Ishikawa (cell line): ENCODE results near the gene BICDL1.

ENCODE experiments used
- CEBPB ChIP-seq: IDR thresholded peaks from 2 replicates; pipeline ENCODE4 v1.6.1; 2012
- CREB1 ChIP-seq: IDR thresholded peaks from 2 replicates; pipeline ENCODE4 v1.6.1; 2012; ENCODE audit warnings: low read depth
- EGR1 ChIP-seq: IDR thresholded peaks from 2 replicates; pipeline ENCODE4 v1.6.1; 2012
- EP300 ChIP-seq: IDR thresholded peaks from 2 replicates; pipeline ENCODE4 v1.6.1; 2012; ENCODE audit warnings: borderline replicate concordance
- FOXM1 ChIP-seq: IDR thresholded peaks from 2 replicates; pipeline ENCODE4 v1.6.1; 2012; ENCODE audit warnings: low read depth, borderline replicate concordance
- NFIC ChIP-seq: IDR thresholded peaks from 2 replicates; pipeline ENCODE4 v1.6.1; 2012
- RAD21 ChIP-seq: IDR thresholded peaks from 2 replicates; pipeline ENCODE4 v1.6.1; 2012; ENCODE audit warnings: low read depth
- TAF1 ChIP-seq: IDR thresholded peaks from 2 replicates; pipeline ENCODE4 v1.6.1; 2012; ENCODE audit warnings: low read depth, mild to moderate bottlenecking
- TCF12 ChIP-seq: IDR thresholded peaks from 2 replicates; pipeline ENCODE4 v1.6.1; 2012; ENCODE audit warnings: low read depth
- TEAD4 ChIP-seq: IDR thresholded peaks from 2 replicates; pipeline ENCODE4 v1.6.1; 2012
- YY1 ChIP-seq: IDR thresholded peaks from 2 replicates; pipeline ENCODE4 v1.6.1; 2012; ENCODE audit warnings: low read depth
- ZBTB7A ChIP-seq: IDR thresholded peaks from 2 replicates; pipeline ENCODE4 v1.6.1; 2012; ENCODE audit warnings: low read depth
- TF ChIP-seq, protein P1 (sequence below): IDR thresholded peaks from 2 replicates; pipeline ENCODE4 v1.6.1; 2012
- TF ChIP-seq, protein P2 (sequence below): IDR thresholded peaks from 2 replicates; pipeline ENCODE4 v1.6.1; 2012; ENCODE audit warnings: low read depth, mild to moderate bottlenecking
- TF ChIP-seq, protein P3 (sequence below): IDR thresholded peaks from 2 replicates; pipeline ENCODE4 v1.6.1; 2012

The BICDL1 gene

DNA sequence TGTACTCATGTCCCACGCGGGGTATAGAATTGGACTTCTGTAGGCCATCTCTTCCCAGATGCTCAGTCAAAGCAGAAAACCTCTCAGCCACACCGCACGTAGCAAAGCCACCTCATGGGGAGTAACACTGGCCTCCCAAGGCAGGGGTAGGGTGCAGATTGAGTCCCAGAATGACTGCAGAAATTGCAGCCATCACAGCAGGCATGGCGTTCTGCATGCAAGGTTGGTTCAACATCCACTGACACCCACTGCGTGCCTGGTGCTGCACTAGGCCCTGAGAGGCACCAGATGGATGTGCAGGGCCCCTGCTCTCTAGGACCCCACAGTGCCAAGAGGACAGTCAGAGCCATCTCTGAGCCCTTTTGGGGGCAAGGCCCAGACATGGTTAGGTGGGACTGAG lies 87.6 kb downstream of the BICDL1 start:
- TF ChIP-seq, protein P1, sequence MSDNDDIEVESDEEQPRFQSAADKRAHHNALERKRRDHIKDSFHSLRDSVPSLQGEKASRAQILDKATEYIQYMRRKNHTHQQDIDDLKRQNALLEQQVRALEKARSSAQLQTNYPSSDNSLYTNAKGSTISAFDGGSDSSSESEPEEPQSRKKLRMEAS = no peak
- TF ChIP-seq CREB1 = no peak
- no peak for TF ChIP-seq ZBTB7A
- TF ChIP-seq NFIC = no peak
- no peak for TF ChIP-seq TEAD4
- no peak for TF ChIP-seq RAD21
- TF ChIP-seq, protein P2, sequence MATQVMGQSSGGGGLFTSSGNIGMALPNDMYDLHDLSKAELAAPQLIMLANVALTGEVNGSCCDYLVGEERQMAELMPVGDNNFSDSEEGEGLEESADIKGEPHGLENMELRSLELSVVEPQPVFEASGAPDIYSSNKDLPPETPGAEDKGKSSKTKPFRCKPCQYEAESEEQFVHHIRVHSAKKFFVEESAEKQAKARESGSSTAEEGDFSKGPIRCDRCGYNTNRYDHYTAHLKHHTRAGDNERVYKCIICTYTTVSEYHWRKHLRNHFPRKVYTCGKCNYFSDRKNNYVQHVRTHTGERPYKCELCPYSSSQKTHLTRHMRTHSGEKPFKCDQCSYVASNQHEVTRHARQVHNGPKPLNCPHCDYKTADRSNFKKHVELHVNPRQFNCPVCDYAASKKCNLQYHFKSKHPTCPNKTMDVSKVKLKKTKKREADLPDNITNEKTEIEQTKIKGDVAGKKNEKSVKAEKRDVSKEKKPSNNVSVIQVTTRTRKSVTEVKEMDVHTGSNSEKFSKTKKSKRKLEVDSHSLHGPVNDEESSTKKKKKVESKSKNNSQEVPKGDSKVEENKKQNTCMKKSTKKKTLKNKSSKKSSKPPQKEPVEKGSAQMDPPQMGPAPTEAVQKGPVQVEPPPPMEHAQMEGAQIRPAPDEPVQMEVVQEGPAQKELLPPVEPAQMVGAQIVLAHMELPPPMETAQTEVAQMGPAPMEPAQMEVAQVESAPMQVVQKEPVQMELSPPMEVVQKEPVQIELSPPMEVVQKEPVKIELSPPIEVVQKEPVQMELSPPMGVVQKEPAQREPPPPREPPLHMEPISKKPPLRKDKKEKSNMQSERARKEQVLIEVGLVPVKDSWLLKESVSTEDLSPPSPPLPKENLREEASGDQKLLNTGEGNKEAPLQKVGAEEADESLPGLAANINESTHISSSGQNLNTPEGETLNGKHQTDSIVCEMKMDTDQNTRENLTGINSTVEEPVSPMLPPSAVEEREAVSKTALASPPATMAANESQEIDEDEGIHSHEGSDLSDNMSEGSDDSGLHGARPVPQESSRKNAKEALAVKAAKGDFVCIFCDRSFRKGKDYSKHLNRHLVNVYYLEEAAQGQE = no peak
- TF ChIP-seq TCF12 = no peak
- no peak for TF ChIP-seq CEBPB
- no peak for TF ChIP-seq EGR1
- no peak for TF ChIP-seq YY1
- TF ChIP-seq, protein P3, sequence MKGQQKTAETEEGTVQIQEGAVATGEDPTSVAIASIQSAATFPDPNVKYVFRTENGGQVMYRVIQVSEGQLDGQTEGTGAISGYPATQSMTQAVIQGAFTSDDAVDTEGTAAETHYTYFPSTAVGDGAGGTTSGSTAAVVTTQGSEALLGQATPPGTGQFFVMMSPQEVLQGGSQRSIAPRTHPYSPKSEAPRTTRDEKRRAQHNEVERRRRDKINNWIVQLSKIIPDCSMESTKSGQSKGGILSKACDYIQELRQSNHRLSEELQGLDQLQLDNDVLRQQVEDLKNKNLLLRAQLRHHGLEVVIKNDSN = no peak
- no peak for TF ChIP-seq EP300

DNA sequence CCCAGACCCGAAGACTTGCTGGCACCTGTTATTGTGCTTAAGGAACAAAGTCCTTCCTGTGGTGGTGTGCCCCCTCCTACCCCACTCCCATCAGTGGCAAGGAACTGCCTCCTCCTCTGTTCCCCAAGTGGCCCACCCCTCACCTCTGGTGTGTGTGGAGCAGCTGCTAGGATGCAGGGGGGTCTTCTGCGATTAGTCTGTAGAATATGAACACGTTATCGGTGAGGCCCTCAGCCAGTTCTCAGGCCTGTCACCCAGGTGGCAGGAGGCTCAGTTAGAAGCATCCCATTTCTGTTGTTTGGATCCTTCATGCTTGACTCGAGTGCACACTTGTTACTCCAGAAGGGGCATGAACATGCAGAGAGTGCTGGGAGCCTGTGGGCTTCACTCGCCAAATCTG lies 88.2 kb downstream of the BICDL1 start:
- TF ChIP-seq CEBPB (no peak), CREB1 (no peak), TAF1 (no peak), EP300 (no peak), TEAD4 (no peak), NFIC (no peak), FOXM1 (no peak), RAD21 (no peak), EGR1 (no peak), ZBTB7A (no peak), YY1 (no peak), TCF12 (no peak)
- TF ChIP-seq, protein P1 = no peak
- TF ChIP-seq, protein P2 = no peak
- TF ChIP-seq, protein P3 = no peak

DNA sequence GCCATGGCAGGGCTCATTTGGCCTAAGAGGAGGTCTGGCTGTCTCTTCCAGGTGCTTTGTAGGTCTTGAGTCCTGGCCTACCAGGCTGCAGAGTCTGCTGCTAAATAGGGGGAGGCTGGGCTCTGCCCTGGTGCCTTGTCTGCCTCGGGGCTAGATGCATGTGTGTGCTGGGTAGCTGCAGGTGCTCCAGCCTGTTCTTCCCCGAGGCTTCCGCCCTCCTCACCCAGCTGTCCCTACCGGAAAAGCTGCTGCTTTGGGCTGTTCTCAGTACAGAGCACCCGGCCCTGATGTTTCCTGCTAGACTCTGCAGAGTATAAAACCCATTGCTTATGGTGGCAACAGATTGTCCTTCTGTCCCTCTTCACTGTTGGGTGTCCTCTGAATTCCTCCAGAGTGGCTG lies 89.8 kb downstream of the BICDL1 start:
- TF ChIP-seq EP300 (no peak), FOXM1 (no peak), CEBPB (no peak), YY1 (no peak), EGR1 (no peak), TCF12 (no peak), TEAD4 (no peak), ZBTB7A (no peak), TAF1 (no peak), CREB1 (no peak), RAD21 (no peak), NFIC (no peak)
- TF ChIP-seq, protein P1 = no peak
- TF ChIP-seq, protein P3 = no peak
- TF ChIP-seq, protein P2 = no peak
